ENCODE measurements around the gene ITGB1. TPM values are rescaled to one million over a fixed set of nuclear protein-coding genes. Genes with fewer than 3 reads are reported as not detected.

The ITGB1 gene
- total and polyA plus RNA-seq, 9 of the 15 experiments (the other 6 are each of a cell fraction or from before 2014, with no cell fraction given): 40.2 to 194 (median 155) TPM

DNA sequence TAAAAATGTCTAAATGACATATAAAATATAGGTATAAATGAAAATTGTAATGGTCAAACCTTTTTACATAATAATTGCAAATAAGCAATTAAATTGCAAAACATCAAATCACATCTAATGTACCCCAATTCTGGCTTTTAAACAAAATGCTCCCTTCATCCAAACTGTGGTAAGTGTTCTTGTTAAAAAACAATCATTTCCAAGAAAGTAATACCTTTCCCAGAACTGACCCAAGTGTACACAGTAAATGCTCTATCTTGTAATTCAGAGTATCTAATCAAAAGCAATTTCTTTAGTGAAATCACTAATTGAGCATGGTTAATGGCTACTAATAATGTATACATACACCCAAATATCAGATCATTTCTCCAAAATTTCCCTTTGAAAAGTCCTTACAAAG lies 28.0 kb downstream of the ITGB1 start:
- Histone ChIP-seq H3K27ac (ENCODE audit: extremely low read depth, low read depth, low read length) (no peak overlapping the region), H3K4me3 (no peak overlapping the region), H3K27me3 (ENCODE audit: control insufficient read depth in 2 of 2, insufficient read depth in 2 of 2, low read length in 2 of 2) (no peaks in the 10 kb centered on the region), H3K79me2 (ENCODE audit: control insufficient read depth, insufficient read depth, low read length) (peaks cover 48% of the 10 kb centered on the region), H3K9me1 (ENCODE audit: control insufficient read depth, insufficient read depth, low read length) (no peaks in the 10 kb centered on the region), H2AFZ (ENCODE audit: low read depth, low read length) (no peak overlapping the region), H3K36me3 (ENCODE audit: control insufficient read depth, insufficient read depth, low read length) (peaks cover 93% of the 10 kb centered on the region), H3K4me2 (ENCODE audit: insufficient read depth, low read length) (no peak overlapping the region), H3K9me3 (replicated peaks; ENCODE audit: control insufficient read depth, insufficient read depth, low read depth, low read length) (peaks cover 6% of the 10 kb centered on the region; the same call in 1 of the 2 replicates), H3K9ac (ENCODE audit: insufficient read depth in 1 of 2, low read depth in 2 of 2, low read length in 2 of 2) (no peak overlapping the region), H3K4me1 (replicated peaks in 1 of 2; ENCODE audit: control insufficient read depth in 2 of 2, insufficient read depth in 2 of 2, low read length in 2 of 2) (no peaks in the 10 kb centered on the region), H4K20me1 (replicated peaks; ENCODE audit: control insufficient read depth, insufficient read depth, low read length) (no peaks in the 10 kb centered on the region)
- intact Hi-C loops (cut with micrococcal nuclease) (no loop called here), in situ Hi-C loops (cut with MboI) (no loop called here)
- ChIA-PET POLR2A (interaction anchor here (1.0 to 2.1 kb wide), 5 partner anchors 9 to 50 kb away, joined by 3 to 5 read pairs (median 4); no protein-coding TSS in a partner anchor), CTCF (ENCODE audit: low intra/inter-chr PET ratio) (no interaction called here)
- ATAC-seq (no peak), DNase-seq (ENCODE audit: extremely low read depth in 1 of 4, low spot score in 3 of 4) (no peak), FAIRE-seq (no peak)
- TF ChIP-seq ZFP91 (CRISPR knock-in tag; IDR thresholded peaks at IDR 0.05): no peak
- TF ChIP-seq ZNF830 (CRISPR knock-in tag; IDR thresholded peaks at IDR 0.05): no peak
- no peak for TF ChIP-seq NR2F6 (CRISPR knock-in tag; IDR thresholded peaks at IDR 0.05)
- no peak for TF ChIP-seq THAP7 (CRISPR knock-in tag; IDR thresholded peaks at IDR 0.05)
- TF ChIP-seq ZBTB17 (CRISPR knock-in tag; IDR thresholded peaks at IDR 0.05): no peak
- TF ChIP-seq, protein P1, sequence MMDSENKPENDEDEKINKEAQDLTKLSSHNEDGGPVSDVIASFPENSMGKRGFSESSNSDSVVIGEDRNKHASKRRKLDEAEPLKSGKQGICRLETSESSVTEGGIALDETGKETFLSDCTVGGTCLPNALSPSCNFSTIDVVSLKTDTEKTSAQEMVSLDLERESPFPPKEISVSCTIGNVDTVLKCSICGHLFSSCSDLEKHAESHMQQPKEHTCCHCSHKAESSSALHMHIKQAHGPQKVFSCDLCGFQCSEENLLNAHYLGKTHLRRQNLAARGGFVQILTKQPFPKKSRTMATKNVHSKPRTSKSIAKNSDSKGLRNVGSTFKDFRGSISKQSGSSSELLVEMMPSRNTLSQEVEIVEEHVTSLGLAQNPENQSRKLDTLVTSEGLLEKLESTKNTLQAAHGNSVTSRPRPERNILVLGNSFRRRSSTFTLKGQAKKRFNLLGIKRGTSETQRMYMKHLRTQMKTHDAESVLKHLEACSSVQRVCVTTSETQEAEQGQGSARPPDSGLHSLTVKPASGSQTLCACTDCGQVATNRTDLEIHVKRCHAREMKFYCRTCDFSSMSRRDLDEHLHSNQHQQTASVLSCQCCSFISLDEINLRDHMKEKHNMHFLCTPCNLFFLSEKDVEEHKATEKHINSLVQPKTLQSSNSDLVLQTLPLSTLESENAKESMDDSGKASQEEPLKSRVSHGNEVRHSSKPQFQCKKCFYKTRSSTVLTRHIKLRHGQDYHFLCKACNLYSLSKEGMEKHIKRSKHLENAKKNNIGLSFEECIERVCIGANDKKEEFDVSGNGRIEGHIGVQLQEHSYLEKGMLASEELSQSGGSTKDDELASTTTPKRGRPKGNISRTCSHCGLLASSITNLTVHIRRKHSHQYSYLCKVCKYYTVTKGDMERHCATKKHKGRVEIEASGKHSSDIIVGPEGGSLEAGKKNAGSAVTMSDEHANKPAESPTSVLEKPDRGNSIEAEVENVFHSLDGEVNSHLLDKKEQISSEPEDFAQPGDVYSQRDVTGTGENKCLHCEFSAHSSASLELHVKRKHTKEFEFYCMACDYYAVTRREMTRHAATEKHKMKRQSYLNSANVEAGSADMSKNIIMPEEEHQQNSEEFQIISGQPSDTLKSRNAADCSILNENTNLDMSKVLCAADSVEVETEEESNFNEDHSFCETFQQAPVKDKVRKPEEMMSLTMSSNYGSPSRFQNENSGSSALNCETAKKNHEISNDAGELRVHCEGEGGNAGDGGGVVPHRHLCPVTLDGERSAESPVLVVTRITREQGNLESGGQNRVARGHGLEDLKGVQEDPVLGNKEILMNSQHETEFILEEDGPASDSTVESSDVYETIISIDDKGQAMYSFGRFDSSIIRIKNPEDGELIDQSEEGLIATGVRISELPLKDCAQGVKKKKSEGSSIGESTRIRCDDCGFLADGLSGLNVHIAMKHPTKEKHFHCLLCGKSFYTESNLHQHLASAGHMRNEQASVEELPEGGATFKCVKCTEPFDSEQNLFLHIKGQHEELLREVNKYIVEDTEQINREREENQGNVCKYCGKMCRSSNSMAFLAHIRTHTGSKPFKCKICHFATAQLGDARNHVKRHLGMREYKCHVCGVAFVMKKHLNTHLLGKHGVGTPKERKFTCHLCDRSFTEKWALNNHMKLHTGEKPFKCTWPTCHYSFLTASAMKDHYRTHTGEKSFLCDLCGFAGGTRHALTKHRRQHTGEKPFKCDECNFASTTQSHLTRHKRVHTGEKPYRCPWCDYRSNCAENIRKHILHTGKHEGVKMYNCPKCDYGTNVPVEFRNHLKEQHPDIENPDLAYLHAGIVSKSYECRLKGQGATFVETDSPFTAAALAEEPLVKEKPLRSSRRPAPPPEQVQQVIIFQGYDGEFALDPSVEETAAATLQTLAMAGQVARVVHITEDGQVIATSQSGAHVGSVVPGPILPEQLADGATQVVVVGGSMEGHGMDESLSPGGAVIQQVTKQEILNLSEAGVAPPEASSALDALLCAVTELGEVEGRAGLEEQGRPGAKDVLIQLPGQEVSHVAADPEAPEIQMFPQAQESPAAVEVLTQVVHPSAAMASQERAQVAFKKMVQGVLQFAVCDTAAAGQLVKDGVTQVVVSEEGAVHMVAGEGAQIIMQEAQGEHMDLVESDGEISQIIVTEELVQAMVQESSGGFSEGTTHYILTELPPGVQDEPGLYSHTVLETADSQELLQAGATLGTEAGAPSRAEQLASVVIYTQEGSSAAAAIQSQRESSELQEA (IDR thresholded peaks at IDR 0.05; ENCODE audit: low read depth): no peak
- no peak for TF ChIP-seq SAFB (IDR thresholded peaks at IDR 0.05; ENCODE audit: borderline replicate concordance, low read depth, low read length)
- BruUV-seq (replicated peaks): no TSS peak
